GM18907 (cell line): ENCODE data around the gene COL4A2.
"Not testable (repeated sequence)": the region's sequence is repeated elsewhere in the genome, so short reads cannot be mapped to it uniquely, and the experiment has no call there.

ENCODE experiments used
- ATAC-seq: cut with Tn5 transposase; IDR thresholded peaks from one replicate; pipeline ENCODE4 v1.9.1; 2021; ENCODE audit warnings: mild to moderate bottlenecking, moderate library complexity; ENCODE audit not compliant: unreplicated experiment

Gene COL4A2

DNA sequence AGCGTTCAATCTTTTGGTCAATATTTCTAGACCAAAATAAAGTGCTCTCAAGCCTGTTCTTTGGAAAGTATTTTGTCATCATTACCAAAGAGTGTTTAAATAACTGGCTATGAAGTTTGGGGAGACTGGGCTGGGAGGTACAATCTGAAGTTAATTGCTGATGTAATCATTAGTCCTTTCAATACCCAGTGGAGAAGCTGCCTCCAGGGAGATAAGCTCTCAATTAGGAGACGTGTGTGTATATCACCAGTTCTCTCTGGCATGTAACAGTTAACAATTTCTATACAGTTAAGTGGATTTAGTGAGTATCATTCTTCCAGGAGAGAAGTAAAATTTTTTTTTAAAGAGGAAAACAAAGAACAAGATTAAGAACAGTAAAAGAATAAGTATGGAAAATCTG is 1.5 kb upstream of the COL4A2 start:
- no peak for ATAC-seq

GRCh38 chr13:110305949-110306339 is 1.1 kb upstream of the COL4A2 start:
- no peak for ATAC-seq

DNA sequence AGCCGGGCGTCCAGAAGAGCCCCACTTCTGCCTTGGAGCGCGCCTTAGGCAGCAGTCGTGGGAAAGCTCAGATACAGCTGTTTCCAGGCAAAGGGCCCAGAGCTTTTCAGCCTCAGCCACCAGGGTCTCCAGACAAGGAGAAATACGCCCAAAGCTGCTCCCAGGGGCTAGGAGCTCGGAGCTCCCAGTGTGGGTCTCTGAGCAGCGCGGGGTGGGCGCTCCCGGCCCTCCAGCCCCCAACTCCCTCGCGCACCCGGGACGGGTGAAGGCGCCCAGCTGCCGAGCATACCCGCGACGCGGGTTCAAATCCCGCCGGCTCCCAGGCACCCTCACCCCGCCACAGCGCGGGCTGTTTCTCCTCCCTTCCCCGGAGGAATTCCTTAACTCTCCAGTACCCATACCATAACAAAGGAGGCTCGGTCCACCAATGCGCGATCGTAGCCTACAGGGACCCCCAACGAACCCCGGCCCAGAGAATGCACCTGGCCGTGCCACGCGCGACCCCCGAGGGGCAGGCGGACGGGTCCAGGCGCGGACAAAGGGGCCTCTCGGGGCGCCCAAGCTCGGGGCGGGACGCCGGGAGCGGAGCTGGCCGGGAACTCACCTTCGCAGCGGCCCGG is 634 bp upstream of the COL4A2 start:
- no peak for ATAC-seq

DNA sequence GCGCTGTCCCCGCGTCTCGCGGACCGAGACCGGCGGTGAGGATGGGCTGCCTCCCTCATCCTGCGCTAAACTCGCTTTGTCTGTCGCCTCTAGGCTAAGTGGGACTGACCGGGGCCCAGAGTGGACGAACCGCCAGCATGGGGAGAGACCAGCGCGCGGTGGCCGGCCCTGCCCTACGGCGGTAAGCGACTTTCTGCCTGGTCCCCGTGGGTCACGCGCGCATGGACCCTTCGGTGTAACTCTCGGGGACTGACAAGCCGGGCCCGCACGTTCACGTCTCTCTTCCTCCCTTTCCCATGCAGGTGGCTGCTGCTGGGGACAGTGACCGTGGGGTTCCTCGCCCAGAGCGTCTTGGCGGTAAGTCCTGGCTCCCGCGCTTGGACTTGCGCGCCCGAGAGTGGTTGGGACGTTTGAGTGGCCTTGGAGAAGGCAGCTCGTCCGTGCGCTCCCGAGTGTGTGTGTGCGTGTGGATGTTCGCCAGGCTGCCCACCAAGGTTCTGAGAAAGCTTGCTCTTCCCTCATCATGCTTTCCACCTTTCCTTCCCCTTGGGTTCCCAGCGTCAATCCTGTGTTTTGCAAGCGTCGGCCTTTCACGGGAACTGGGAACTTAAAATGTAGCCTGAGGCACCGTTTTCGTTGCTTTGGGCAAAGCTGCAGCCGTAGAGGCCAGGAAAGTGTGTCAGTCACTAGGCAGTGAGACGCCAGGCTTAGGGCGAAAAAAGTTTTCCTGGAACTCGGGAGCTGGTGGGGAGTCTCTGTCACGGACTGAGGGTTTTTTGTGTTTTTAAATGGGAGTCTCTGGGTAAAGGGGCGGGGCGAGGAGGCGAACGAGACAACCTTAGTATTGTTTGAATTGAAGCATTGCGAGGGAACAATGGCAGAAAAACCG is 927 bp downstream of the COL4A2 start:
- no peak for ATAC-seq

DNA sequence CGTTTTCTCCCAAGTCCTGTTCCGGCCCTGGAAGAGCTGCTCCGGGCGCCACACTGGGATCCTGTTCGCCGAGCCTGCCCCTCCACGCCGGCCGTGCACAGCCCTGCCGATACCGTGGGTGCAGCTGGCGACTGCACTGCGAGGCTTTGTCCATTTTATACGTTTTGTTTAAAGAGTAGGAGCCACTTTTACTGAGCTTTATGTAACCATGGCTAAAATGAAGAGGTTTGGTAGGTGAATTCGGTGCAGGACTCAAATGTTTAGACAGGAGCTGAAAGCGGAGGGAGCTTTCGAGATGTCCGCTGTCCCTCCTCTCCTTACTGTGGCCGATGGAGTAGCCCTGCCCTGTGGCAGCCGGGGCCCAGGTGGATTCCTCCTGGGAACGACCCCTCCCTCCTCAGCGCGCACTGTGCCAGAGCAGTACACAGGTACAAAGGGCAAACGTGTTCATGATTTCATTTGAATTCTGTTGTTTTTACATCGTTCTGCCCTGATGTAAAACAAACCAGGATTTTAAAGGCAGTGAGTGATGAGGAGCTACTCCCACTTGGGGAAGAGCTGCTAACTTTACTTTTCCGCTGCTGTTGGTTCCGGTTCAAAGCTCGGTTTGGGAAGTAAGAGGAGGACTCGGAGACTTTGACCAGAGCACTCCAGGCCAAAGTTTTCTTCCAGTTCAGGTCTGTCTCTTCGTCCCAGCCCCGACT is 1.7 kb downstream of the COL4A2 start:
- ATAC-seq: no peak

GRCh38 chr13:110309661-110310524 is 2.8 kb downstream of the COL4A2 start:
- no peak for ATAC-seq

DNA sequence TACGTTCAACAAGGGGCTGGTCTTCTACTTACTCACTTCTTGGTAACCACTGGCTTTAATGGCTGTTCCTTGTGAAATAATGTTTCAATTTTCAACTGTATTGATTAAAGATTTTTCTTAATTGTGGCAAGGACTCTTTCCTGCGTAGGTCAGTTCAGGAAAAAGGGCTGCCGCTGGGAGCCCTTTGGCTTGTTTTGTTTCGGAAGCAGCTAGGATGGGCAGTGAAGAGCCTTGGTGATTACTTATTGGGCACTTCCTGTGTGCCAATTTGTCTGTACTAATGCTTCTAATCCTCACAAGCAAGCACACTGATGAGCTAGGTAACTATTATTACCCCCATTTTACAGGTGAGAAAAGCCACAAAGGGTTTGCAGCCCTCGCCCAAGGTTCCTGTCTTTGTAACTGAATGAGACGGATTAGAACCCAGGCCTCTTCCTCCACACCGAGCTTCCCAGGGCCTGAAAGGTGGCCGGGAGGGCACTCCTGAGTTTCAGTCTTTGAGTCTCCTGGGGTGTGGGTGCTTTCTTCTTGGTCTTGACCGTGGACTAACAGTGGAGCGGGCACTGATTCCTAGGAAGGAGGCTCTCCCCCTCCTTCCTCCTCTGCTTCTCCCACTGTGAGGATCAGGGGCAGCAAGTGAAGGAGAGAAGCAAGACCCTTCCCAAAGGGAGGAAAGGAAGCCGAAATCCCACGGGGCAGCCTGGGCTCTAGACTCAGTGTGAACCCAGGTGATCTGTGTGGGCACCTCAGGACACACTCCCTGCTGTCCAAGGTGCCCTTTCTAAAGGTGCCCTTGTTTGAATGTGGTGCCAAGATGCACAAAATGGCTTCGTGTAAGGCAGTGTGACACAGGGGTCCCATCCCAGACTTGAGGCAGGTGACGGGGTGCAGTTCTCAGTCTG is 3.7 kb downstream of the COL4A2 start:
- no peak for ATAC-seq

GRCh38 chr13:110311443-110312338 is 4.6 kb downstream of the COL4A2 start:
- no peak for ATAC-seq

DNA sequence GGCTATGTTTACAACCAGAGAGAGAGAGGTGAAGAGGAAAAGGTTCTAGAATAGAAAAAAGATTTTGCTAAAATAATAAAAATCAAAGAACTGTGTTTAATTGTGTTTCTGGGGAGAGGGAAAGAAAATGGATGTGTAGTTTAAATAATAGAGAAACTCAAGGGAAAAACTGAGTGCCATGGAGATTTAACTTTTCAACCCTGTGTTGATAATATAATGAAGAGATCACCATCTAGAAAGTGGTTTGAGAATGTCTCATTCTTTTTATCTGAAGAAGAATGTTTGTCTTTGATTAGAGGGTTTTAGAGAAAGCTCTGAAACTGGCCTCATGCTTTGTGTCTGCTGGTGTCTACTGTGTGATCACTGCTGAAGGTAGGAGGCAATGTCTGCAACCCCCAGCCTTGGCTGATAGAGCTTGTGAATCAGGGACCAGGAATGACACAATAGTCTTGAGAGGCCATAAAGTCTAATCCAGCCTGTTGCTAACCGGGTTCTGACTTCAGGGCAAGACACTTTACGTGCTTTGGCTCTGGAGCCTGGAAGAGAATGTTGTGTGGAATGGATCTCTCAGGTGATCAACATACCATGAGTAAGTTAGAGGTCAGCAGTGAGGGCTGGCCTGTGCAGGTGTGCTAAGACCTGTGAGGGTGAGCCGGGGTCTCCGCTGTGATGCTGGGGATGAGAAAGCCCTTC is 5.4 kb downstream of the COL4A2 start:
- no peak for ATAC-seq

DNA sequence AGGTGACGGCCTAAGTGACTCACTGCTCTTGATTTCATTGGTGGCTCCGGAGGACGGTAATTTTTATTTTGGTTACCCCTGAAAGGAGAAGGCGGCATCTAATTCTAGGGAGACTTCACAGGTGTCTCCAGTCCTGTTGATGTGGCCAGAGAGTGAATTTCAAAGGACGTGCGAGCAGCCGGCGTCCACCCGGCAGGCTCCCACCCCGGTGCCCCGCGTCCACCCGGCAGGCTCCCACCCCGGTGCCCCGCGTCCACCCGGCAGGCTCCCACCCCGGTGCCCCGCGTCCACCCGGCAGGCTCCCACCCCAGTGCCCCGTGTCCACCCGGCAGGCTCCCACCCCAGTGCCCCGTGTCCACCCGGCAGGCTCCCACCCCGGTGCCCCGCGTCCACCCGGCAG is 6.2 kb downstream of the COL4A2 start:
- ATAC-seq: not testable (repeated sequence)

DNA sequence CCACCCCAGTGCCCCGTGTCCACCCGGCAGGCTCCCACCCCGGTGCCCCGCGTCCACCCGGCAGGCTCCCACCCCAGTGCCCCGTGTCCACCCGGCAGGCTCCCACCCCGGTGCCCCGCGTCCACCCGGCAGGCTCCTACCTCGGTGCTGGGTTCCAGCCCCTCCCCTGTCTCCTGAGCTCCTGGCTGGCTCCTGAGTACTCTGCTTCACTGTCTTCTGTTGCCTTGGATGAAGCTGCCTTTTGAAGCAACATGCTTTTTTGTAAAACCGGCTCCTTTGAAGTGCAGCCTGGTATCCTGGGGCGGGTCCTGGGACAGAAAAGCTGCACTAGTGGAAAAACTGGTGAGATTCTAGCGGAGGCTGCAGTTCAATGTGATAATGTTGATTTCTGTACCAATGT is 6.6 kb downstream of the COL4A2 start:
- not testable (repeated sequence) for ATAC-seq

DNA sequence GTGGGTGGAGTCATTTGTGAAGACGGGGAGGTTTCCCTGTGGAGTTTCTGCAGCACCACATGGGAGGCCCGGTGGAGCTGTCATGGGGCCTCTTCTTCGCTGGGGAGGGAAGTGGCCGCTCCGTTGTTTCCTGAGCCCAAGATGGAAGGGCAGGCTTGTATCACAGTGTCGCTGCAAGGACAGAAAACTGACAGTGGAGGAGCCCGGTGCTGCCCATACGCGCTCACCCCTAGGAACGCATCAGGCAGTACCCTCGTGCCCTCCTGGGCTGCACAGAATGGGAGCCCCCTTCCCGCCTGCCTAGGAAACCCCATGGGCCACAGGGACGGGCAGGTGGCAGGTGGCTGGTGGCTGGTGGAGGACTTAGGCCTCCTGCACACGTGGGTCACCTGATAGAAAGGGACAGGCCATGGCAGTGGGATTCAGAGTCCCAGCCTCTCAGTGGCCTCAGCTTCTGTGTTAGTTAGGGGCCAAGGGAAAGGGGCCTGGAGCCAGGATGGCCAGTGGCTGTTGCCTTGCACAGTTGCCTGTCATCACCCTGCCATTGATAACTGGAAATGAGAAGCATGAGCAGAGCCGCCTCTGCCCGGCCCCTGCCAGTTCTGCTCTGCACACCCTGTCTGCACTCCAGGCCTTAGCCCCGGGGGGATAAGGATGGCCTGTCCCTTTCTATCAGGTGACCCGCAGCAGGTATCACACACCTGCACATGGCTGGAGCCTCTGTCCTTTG is 7.6 kb downstream of the COL4A2 start:
- no peak for ATAC-seq

- no peak for ATAC-seq
These were observed 9.1 kb downstream of the COL4A2 start for GRCh38 chr13:110316196-110316595.

DNA sequence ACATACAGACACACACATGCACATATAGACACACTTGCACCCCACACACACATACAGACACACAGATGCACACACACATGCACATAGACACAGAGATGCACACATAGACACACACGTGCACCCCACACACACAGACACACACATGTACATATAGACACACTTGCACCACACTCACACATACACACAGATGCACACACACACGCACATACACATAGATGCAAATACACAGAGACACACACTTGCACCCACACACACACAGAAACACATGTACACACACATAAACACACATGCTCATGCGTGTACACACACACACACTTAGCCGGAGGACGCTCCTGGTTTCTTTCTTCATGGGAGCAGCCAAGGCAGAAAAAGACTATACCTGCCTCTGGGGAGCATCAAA is 10.0 kb downstream of the COL4A2 start:
- no peak for ATAC-seq

DNA sequence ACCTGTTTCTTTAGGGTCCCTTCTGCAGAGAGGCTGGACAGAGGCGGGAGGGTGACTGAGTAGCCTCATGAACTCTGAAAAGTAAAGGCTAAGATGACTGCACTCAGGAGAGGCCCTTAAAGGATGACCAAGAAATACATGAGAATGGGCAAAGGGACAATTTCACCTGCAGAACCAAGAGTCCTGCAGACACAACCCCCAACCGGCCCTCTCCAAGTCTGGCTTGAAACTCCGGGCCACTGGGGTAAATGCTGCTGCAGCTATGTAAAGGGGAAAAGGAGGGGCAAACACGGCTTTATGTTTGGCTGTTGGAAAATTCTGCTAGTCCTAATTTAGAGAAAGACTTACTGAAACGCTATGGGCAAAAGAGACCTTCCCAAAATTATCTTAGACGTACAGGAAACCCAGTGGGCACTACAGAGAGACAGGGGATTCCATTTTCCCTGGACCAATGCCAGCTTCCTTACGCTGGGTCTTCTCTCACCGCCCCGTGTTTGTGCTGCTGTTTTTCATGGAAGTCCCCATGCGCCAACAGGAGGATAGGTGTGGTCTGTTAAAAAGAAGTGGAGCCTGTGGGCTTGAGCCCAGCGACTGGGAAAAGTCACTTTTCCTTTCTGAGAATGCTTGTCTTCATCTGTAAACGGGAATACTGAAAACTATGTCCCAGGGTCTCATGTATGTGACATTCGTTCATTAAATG is 10.6 kb downstream of the COL4A2 start:
- ATAC-seq: no peak

GRCh38 chr13:110318920-110319319 is 11.8 kb downstream of the COL4A2 start:
- no peak for ATAC-seq

GRCh38 chr13:110319397-110319773 is 12.3 kb downstream of the COL4A2 start:
- ATAC-seq: no peak
